ENCODE data around the gene AKAP9.
"Not testable (repeated sequence)": the region's sequence is repeated elsewhere in the genome, so short reads cannot be mapped to it uniquely, and the experiment has no call there.

AKAP9 gene

DNA sequence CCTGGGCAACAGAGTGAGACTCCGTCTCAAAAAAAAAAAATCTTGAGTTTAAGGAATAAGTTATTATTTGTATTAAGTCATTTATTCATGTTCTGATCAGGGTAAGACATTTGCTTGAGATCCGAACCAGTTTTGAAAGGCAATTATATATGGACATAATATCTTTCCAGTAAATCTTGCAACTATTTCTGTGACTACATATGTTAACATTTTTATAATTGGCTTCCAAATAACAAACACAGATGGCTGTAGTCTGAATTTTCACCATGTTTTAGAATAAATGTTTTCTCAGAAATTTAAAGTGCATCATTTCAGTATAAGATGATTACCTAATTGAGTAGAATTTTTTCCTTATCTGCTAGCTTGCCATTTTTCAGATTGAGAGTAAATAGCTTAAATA, 21.2 kb downstream of the AKAP9 start:
- no peak overlapping the region for H3K27ac Mint-ChIP-seq
- H3K4me3 Mint-ChIP-seq = no peak overlapping the region
- H3K27me3 Mint-ChIP-seq = no peaks in the 10 kb centered on the region
- DNase-seq = no peak
- peaks cover 6% of the 10 kb centered on the region for H3K36me3 Mint-ChIP-seq (ENCODE audit: low read depth)
- peaks cover 23% of the 10 kb centered on the region for H3K4me1 Mint-ChIP-seq (ENCODE audit: low read depth)
- H3K9me3 Mint-ChIP-seq = no peaks in the 10 kb centered on the region

DNA sequence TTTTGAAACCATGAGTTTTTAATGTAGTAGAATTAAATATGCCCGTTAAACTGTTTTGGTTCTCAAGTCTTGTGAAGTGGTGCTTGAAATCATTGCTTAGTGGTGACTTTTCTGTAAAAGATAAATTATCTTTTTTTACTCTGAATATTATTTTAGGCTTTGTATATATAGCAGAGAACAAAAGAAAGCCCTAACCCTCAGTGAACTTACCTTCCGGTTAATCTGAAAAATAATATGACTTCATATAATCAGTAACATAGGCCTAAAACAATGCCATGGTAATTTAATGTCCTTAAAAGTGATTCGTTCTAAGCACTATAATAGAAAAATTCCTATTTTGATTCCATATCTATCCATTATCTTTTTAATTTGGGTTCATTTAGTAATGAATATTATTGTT, 21.8 kb downstream of the AKAP9 start:
- H3K36me3 Mint-ChIP-seq (ENCODE audit: low read depth) = peaks cover 9% of the 10 kb centered on the region

GRCh38 chr7:91967513-91967912, 26.9 kb downstream of the AKAP9 start:
- H3K4me3 Mint-ChIP-seq; H3K27me3 Mint-ChIP-seq; H3K36me3 Mint-ChIP-seq (ENCODE audit: low read depth); H3K9me3 Mint-ChIP-seq; DNase-seq: not testable (repeated sequence)
- Mint-ChIP-seq H3K27ac (peak overlapping the region; percentile 6), H3K4me1 (ENCODE audit: low read depth) (peaks cover 57% of the 10 kb centered on the region)

More for the DNA sequence above, 21.8 kb downstream of the AKAP9 start:
- Mint-ChIP-seq H3K4me3 (no peak overlapping the region), H3K4me1 (ENCODE audit: low read depth) (peaks cover 29% of the 10 kb centered on the region), H3K27me3 (no peaks in the 10 kb centered on the region), H3K27ac (no peak overlapping the region), H3K9me3 (no peaks in the 10 kb centered on the region)
- no peak for DNase-seq

GRCh38 chr7:91973639-91974038, 33.0 kb downstream of the AKAP9 start:
- no peak overlapping the region for H3K27ac Mint-ChIP-seq
- no peak overlapping the region for H3K4me3 Mint-ChIP-seq
- no peaks in the 10 kb centered on the region for H3K9me3 Mint-ChIP-seq
- DNase-seq = no peak
- peaks cover 26% of the 10 kb centered on the region for H3K36me3 Mint-ChIP-seq (ENCODE audit: low read depth)
- H3K27me3 Mint-ChIP-seq = no peaks in the 10 kb centered on the region
- H3K4me1 Mint-ChIP-seq (ENCODE audit: low read depth) = peaks cover 30% of the 10 kb centered on the region

GRCh38 chr7:91974066-91974465, 33.4 kb downstream of the AKAP9 start:
- no peak for DNase-seq
- Mint-ChIP-seq H3K9me3 (no peaks in the 10 kb centered on the region), H3K36me3 (ENCODE audit: low read depth) (peaks cover 29% of the 10 kb centered on the region), H3K27ac (no peak overlapping the region), H3K4me1 (ENCODE audit: low read depth) (peaks cover 29% of the 10 kb centered on the region), H3K4me3 (no peak overlapping the region), H3K27me3 (no peaks in the 10 kb centered on the region)

DNA sequence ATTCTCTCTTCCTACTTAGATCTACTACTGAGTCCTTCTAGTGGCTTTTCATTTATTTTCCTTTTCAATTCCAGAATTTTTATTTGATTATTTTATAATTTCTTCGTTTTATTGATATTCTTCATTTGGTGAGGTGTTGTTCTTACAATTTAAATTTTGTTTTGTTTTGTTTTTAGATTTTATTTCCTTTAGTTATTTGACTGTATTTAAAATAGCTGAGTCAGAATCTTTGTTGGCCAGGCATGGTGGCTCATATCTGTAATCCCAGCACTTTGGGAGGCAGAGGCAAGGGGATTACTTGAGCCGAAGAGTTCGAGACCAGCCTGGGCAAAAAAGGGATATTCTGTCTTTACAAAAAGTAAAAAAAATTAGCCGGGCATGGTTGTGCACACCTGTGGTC, 36.1 kb downstream of the AKAP9 start:
- no peak for DNase-seq
- Mint-ChIP-seq H3K27ac (no peak overlapping the region), H3K27me3 (no peaks in the 10 kb centered on the region), H3K9me3 (no peaks in the 10 kb centered on the region), H3K4me3 (no peak overlapping the region), H3K4me1 (ENCODE audit: low read depth) (peaks cover 9% of the 10 kb centered on the region), H3K36me3 (ENCODE audit: low read depth) (peaks cover 44% of the 10 kb centered on the region)

- no peak for DNase-seq
Measured at GRCh38 chr7:91979590-91979989, 38.9 kb downstream of the AKAP9 start.

GRCh38 chr7:91982352-91982751, 41.7 kb downstream of the AKAP9 start:
- H3K36me3 Mint-ChIP-seq (ENCODE audit: low read depth) = peaks cover 68% of the 10 kb centered on the region

More at GRCh38 chr7:91979590-91979989, 38.9 kb downstream of the AKAP9 start:
- peaks cover 14% of the 10 kb centered on the region for H3K4me1 Mint-ChIP-seq (ENCODE audit: low read depth)
- peaks cover 6% of the 10 kb centered on the region for H3K9me3 Mint-ChIP-seq
- no peak overlapping the region for H3K27ac Mint-ChIP-seq
- H3K4me3 Mint-ChIP-seq = no peak overlapping the region
- peaks cover 56% of the 10 kb centered on the region for H3K36me3 Mint-ChIP-seq (ENCODE audit: low read depth)
- no peaks in the 10 kb centered on the region for H3K27me3 Mint-ChIP-seq

DNA sequence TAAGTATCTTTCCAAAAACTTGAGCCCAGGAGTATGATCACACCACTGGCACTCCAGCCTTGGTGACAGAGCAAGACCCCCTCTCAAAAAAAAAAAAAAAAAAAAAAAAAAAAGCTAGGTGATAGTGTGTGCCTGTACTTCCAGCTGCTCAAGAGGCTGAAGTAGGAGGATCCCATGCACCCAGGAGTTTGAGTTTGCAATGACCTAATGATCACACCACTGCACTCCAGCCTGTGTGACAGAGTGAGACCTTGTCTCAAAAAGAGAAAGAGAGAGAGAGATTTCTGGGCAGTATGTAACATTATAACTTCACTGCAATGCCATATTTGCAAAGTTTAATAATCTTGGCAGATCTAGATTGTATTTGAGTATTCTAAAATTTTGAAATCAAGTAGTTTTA, 47.6 kb downstream of the AKAP9 start:
- H3K36me3 Mint-ChIP-seq (ENCODE audit: low read depth) = peaks cover 52% of the 10 kb centered on the region
- no peak overlapping the region for H3K27ac Mint-ChIP-seq
- no peak for DNase-seq
- no peak overlapping the region for H3K4me3 Mint-ChIP-seq
- no peaks in the 10 kb centered on the region for H3K27me3 Mint-ChIP-seq
- H3K4me1 Mint-ChIP-seq (ENCODE audit: low read depth) = peaks cover 15% of the 10 kb centered on the region
- no peaks in the 10 kb centered on the region for H3K9me3 Mint-ChIP-seq

More at GRCh38 chr7:91982352-91982751, 41.7 kb downstream of the AKAP9 start:
- H3K27ac Mint-ChIP-seq, DNase-seq, H3K9me3 Mint-ChIP-seq, H3K27me3 Mint-ChIP-seq, H3K4me3 Mint-ChIP-seq: not testable (repeated sequence)
- peaks cover 16% of the 10 kb centered on the region for H3K4me1 Mint-ChIP-seq (ENCODE audit: low read depth)

- no peak for DNase-seq
- Mint-ChIP-seq H3K36me3 (ENCODE audit: low read depth) (peaks cover 64% of the 10 kb centered on the region), H3K9me3 (no peaks in the 10 kb centered on the region), H3K4me3 (no peak overlapping the region), H3K27ac (peak overlapping the region; percentile 23), H3K27me3 (no peaks in the 10 kb centered on the region), H3K4me1 (ENCODE audit: low read depth) (no peaks in the 10 kb centered on the region)
Measured at GRCh38 chr7:91993976-91994375, 53.3 kb downstream of the AKAP9 start.

- H3K27ac Mint-ChIP-seq = no peak overlapping the region
- H3K4me1 Mint-ChIP-seq (ENCODE audit: low read depth) = no peaks in the 10 kb centered on the region
Measured at GRCh38 chr7:91995391-91996105, 54.9 kb downstream of the AKAP9 start.

DNA sequence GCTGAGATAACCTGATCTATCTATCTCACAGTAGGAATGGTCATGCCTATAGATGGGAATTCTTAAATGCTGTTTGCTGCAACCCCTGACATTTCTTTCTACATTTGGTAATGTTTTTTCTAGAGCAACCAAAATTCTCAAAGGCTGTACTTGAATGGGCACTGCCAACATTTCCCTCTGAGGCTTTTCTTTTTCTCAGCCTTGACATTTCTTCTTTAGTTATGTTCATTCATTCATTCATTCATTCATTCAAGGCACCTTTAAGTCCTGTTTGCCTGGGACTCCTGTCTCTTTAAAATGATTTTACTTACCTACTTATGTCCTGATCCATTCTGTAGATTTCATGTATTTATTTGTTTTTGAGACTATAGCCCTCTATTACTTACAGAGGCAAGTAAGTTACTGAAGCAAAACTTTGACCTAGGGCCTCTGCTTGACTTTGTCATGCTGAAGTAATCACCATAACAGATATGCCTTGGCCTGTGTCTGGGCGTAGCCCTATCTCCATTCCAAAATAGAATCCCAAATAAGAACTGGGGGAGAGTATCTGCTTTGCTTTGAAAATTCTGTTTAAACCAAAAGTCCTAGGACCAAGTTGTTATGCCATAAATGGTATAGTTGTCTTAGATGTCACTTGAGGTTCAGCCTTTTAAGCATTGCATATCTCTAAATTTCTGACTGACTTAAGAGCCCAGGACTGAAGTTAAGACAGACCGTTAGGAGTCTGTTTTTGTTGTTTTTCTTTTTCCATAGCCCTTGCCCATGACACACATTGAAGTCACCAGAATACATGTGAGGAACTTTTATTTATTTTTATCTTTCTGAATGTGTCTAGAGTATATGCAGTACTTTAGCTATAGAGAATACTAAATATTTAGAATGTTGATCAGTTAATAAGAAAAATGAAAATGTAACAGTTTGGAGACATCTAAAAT, 59.2 kb downstream of the AKAP9 start:
- H3K4me3 Mint-ChIP-seq = no peak overlapping the region
- no peaks in the 10 kb centered on the region for H3K27me3 Mint-ChIP-seq
- no peaks in the 10 kb centered on the region for H3K4me1 Mint-ChIP-seq (ENCODE audit: low read depth)
- H3K9me3 Mint-ChIP-seq = no peaks in the 10 kb centered on the region
- H3K36me3 Mint-ChIP-seq (ENCODE audit: low read depth) = peaks cover 86% of the 10 kb centered on the region
- DNase-seq = no peak
- H3K27ac Mint-ChIP-seq = no peak overlapping the region

More at GRCh38 chr7:91995391-91996105, 54.9 kb downstream of the AKAP9 start:
- no peak for DNase-seq
- Mint-ChIP-seq H3K36me3 (ENCODE audit: low read depth) (peaks cover 75% of the 10 kb centered on the region), H3K4me3 (no peak overlapping the region), H3K27me3 (no peaks in the 10 kb centered on the region), H3K9me3 (no peaks in the 10 kb centered on the region)

DNA sequence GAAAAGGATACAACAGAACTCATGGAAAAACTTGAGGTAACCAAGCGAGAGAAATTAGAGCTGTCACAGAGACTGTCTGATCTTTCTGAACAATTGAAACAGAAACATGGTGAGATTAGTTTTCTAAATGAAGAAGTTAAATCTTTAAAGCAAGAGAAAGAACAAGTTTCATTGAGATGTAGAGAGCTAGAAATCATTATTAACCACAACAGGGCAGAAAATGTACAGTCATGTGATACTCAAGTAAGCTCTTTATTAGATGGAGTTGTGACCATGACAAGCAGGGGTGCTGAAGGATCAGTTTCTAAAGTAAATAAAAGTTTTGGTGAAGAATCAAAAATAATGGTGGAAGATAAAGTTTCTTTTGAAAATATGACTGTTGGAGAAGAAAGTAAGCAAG, 62.1 kb downstream of the AKAP9 start:
- no peaks in the 10 kb centered on the region for H3K27me3 Mint-ChIP-seq
- no peak overlapping the region for H3K4me3 Mint-ChIP-seq
- no peak overlapping the region for H3K27ac Mint-ChIP-seq
- no peaks in the 10 kb centered on the region for H3K4me1 Mint-ChIP-seq (ENCODE audit: low read depth)
- H3K36me3 Mint-ChIP-seq (ENCODE audit: low read depth) = peaks cover 82% of the 10 kb centered on the region
- no peaks in the 10 kb centered on the region for H3K9me3 Mint-ChIP-seq
- DNase-seq = no peak

- peaks cover 82% of the 10 kb centered on the region for H3K36me3 Mint-ChIP-seq (ENCODE audit: low read depth)
- DNase-seq = no peak
- H3K27me3 Mint-ChIP-seq = no peaks in the 10 kb centered on the region
- no peak overlapping the region for H3K4me3 Mint-ChIP-seq
- peaks cover 4% of the 10 kb centered on the region for H3K9me3 Mint-ChIP-seq
- no peaks in the 10 kb centered on the region for H3K4me1 Mint-ChIP-seq (ENCODE audit: low read depth)
- H3K27ac Mint-ChIP-seq = no peak overlapping the region
Measured at GRCh38 chr7:92006046-92006445, 65.4 kb downstream of the AKAP9 start.

DNA sequence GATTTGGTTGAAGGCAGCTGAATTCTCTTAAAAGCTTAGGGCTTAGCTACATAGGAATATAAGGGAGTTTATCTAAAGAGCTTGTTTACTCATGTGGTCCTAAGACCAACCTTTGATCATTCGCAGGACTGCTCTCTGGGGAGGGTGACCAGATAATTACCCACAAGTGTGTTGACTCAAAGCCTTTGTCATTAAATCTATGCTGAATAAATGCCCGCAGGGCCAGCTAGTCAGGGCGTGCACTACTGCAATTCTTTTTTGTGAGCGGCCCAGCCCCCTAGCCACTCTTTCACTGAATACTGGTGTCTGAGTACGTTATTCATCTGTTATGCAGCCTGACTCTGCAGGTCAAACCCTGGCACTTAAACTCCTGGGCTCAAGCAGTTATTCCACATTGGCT, 69.6 kb downstream of the AKAP9 start:
- Mint-ChIP-seq H3K27ac (no peak overlapping the region), H3K4me1 (ENCODE audit: low read depth) (no peaks in the 10 kb centered on the region), H3K36me3 (ENCODE audit: low read depth) (peaks cover 74% of the 10 kb centered on the region), H3K27me3 (no peaks in the 10 kb centered on the region), H3K4me3 (no peak overlapping the region), H3K9me3 (peaks cover 4% of the 10 kb centered on the region)
- no peak for DNase-seq
